ENCODE results near the gene GNG4. TPM values are rescaled to one million over a fixed set of nuclear protein-coding genes. Genes with fewer than 3 reads are reported as not detected.

Gene GNG4
- total RNA-seq, 1 experiment from 2014 or later, result 34.4 TPM

DNA sequence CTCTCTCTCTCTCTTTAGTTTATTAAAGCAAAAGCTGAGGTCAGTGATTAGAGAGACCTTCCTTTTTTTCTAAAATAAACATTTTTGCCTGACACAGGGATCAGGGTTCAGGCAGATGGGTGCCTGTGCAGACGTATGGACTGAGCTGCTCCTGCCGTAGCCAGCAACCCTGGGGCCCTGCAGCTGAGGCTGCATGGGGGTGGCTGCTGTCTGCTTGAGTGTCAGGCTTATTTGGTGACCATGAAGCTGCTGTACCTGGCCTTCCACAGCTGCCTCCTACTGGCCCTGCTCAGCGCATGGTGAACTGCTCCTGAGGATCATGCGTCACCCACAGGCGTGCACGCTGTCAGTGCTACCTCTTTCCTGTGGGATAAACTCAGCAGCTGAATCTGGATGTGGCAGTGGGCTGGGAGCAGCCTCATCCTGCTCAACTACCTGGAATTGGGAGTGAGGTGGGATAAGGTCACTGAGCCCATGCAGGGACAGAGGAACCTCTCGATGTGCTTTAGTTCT is 35.1 kb downstream of the GNG4 start:
- no peak overlapping the region for H3K23ac ChIP-seq (ENCODE audit: insufficient read length, low read depth, low read length)
- no peak overlapping the region for H4K91ac ChIP-seq (ENCODE audit: insufficient read length, low read depth, low read length)
- no peak overlapping the region for H2BK12ac ChIP-seq (ENCODE audit: insufficient read length, low read depth, low read length)
- no peaks in the 10 kb centered on the region for H3K79me1 ChIP-seq (ENCODE audit: insufficient read depth, low read depth, low read length, poor library complexity, severe bottlenecking)
- Mint-ChIP-seq H3K36me3 (ENCODE audit: insufficient read depth in 1 of 3, low read depth in 3 of 3) (peaks cover 0 to 14% (median 5%) of the 10 kb centered on the region in 3 experiments; a peak in 4 of 7 replicates), H3K27ac (no peak overlapping the region; a peak in 1 of 7 replicates), H3K4me1 (peaks cover 4 to 10% of the 10 kb centered on the region in 2 experiments; a peak in 2 of 4 replicates), H3K9me3 (no peaks in the 10 kb centered on the region), H3K27me3 (ENCODE audit: low read depth) (no peaks in the 10 kb centered on the region), H3K4me3 (no peak overlapping the region)
- no peaks in the 10 kb centered on the region for H3K23me2 ChIP-seq (ENCODE audit: insufficient read length, low read depth, low read length, poor library complexity, severe bottlenecking)
- H3K27me3 ChIP-seq (ENCODE audit: insufficient read depth, low read length), result no peaks in the 10 kb centered on the region
- no peak overlapping the region for H3K27ac ChIP-seq (ENCODE audit: insufficient read length, low read depth, low read length)
- H4K8ac ChIP-seq (replicated peaks; ENCODE audit: insufficient read length, low read depth, low read length), result no peak overlapping the region
- no peak overlapping the region for H3K4me2 ChIP-seq (ENCODE audit: insufficient read depth, insufficient read length, low read length)
- H3K9me3 ChIP-seq (ENCODE audit: control insufficient read depth, low read depth, low read length), result no peaks in the 10 kb centered on the region
- no CpG with 5 or more reads among the region's 7 CpGs for WGBS (ENCODE audit: extremely low coverage, insufficient read length, low lambda C conversion rate)
- H3K56ac ChIP-seq (ENCODE audit: insufficient read length, low read depth, low read length), result no peak overlapping the region
- H2BK120ac ChIP-seq (ENCODE audit: low read depth, low read length, poor library complexity, severe bottlenecking), result no peak overlapping the region
- TF ChIP-seq, protein P1, sequence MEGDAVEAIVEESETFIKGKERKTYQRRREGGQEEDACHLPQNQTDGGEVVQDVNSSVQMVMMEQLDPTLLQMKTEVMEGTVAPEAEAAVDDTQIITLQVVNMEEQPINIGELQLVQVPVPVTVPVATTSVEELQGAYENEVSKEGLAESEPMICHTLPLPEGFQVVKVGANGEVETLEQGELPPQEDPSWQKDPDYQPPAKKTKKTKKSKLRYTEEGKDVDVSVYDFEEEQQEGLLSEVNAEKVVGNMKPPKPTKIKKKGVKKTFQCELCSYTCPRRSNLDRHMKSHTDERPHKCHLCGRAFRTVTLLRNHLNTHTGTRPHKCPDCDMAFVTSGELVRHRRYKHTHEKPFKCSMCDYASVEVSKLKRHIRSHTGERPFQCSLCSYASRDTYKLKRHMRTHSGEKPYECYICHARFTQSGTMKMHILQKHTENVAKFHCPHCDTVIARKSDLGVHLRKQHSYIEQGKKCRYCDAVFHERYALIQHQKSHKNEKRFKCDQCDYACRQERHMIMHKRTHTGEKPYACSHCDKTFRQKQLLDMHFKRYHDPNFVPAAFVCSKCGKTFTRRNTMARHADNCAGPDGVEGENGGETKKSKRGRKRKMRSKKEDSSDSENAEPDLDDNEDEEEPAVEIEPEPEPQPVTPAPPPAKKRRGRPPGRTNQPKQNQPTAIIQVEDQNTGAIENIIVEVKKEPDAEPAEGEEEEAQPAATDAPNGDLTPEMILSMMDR (conservative IDR thresholded peaks at IDR 0.05), result no peak
- H3K79me2 ChIP-seq (ENCODE audit: insufficient read depth, low read length), result 0 out of 2 replicates have a peak, but pooled peaks cover 1% of the 10 kb centered on the region
- no peak overlapping the region for H3K4ac ChIP-seq (ENCODE audit: low read depth, low read length)
- H2BK5ac ChIP-seq (ENCODE audit: insufficient read length, low read length), result no peak overlapping the region
- no peak overlapping the region for H2BK20ac ChIP-seq (ENCODE audit: low read depth, low read length, poor library complexity, severe bottlenecking)
- no peak overlapping the region for H2AFZ ChIP-seq (ENCODE audit: low read length)
- H4K20me1 ChIP-seq (ENCODE audit: control insufficient read depth, insufficient read depth, insufficient read length), result no peaks in the 10 kb centered on the region
- no peak overlapping the region for H2AK5ac ChIP-seq (ENCODE audit: insufficient read length, low read length)
- H4K5ac ChIP-seq (ENCODE audit: insufficient read length, low read depth, low read length), result no peak overlapping the region
- DNase-seq, result no peak
- no peak overlapping the region for H3K9ac ChIP-seq (ENCODE audit: extremely low read depth, insufficient read length, low read length)
- H3T11ph ChIP-seq (ENCODE audit: low read length), result no peak overlapping the region
- no peak overlapping the region for H2BK15ac ChIP-seq (ENCODE audit: low read depth, low read length)
- H3K18ac ChIP-seq (ENCODE audit: insufficient read length, low read depth, low read length), result no peak overlapping the region
- no peaks in the 10 kb centered on the region; the same call in 1 of the 2 replicates for H3K4me1 ChIP-seq (ENCODE audit: insufficient read depth, low read length)
- no peak overlapping the region for H3K14ac ChIP-seq (ENCODE audit: insufficient read depth, low read length)
